Astrocyte (in vitro differentiated cells and primary cell): ENCODE measurements around the gene ANO8. TPM values are rescaled to one million over a fixed set of nuclear protein-coding genes. Genes with fewer than 3 reads are reported as not detected.

Experiments
- DNase-seq: peaks from one replicate; pipeline ENCODE4 v3.0.0-alpha.2; 2010; ENCODE audit warnings: low read depth
- FAIRE-seq: peaks from 2 replicates; lab custom pipeline; 2011; peaks lifted over from hg19 to GRCh38; lab: Jason Lieb, UNC
- H2AFZ ChIP-seq: 2 replicates; pipeline ENCODE4 v1.6.0; 2012; ENCODE audit warnings: low read depth, low read length, inconsistent platforms
- H3K27ac ChIP-seq: 2 replicates; pipeline ENCODE4 v1.5.1; 2011; ENCODE audit warnings: low read depth, low read length, inconsistent platforms
- H3K27me3 ChIP-seq: 2 replicates; pipeline ENCODE4 v1.6.0; 2011; ENCODE audit warnings: low read length, inconsistent platforms; ENCODE audit not compliant: insufficient read depth
- H3K36me3 ChIP-seq: 2 replicates; pipeline ENCODE4 v1.5.1; 2011; ENCODE audit warnings: low read length, inconsistent platforms; ENCODE audit not compliant: insufficient read depth
- H3K4me1 ChIP-seq: 2 replicates; pipeline ENCODE4 v1.5.1; 2011; ENCODE audit warnings: low read length, inconsistent platforms; ENCODE audit not compliant: insufficient read depth
- H3K4me2 ChIP-seq: 2 replicates; pipeline ENCODE4 v1.6.0; 2012; ENCODE audit warnings: low read length, inconsistent platforms
- H3K4me3 ChIP-seq: 2 replicates; pipeline ENCODE4 v1.5.1; 2011; ENCODE audit warnings: low read depth, mild to moderate bottlenecking, low read length, inconsistent platforms; ENCODE audit not compliant: insufficient read depth
- H3K79me2 ChIP-seq: 2 replicates; pipeline ENCODE4 v1.6.0; 2012; ENCODE audit warnings: mild to moderate bottlenecking, low read length, inconsistent platforms; ENCODE audit not compliant: insufficient read depth
- H3K9ac ChIP-seq: 2 replicates; pipeline ENCODE4 v1.6.0; 2012; ENCODE audit warnings: mild to moderate bottlenecking, low read length, inconsistent platforms
- H3K9me3 ChIP-seq: 2 replicates; pipeline ENCODE4 v1.5.1; 2012; ENCODE audit warnings: low read depth, mild to moderate bottlenecking, low read length, inconsistent platforms; ENCODE audit not compliant: insufficient read depth
- H4K20me1 ChIP-seq: 2 replicates; pipeline ENCODE4 v1.6.0; 2012; ENCODE audit warnings: low read length, inconsistent platforms; ENCODE audit not compliant: insufficient read depth
- H3K27ac Mint-ChIP-seq: one replicate; pipeline ENCODE4 v1.8.0; 2021; ENCODE audit warnings: mild to moderate bottlenecking, mixed read lengths; ENCODE audit not compliant: unreplicated experiment
- H3K27me3 Mint-ChIP-seq: one replicate; pipeline ENCODE4 v1.8.0; 2021; ENCODE audit warnings: low read depth, mixed read lengths; ENCODE audit not compliant: unreplicated experiment
- H3K36me3 Mint-ChIP-seq: one replicate; pipeline ENCODE4 v1.8.0; 2021; ENCODE audit warnings: low read depth, mixed read lengths; ENCODE audit not compliant: unreplicated experiment
- H3K4me1 Mint-ChIP-seq: one replicate; pipeline ENCODE4 v1.8.0; 2021; ENCODE audit warnings: low read depth, mixed read lengths; ENCODE audit not compliant: unreplicated experiment
- H3K4me3 Mint-ChIP-seq: one replicate; pipeline ENCODE4 v1.8.0; 2021; ENCODE audit warnings: mild to moderate bottlenecking, moderate library complexity, mixed read lengths; ENCODE audit not compliant: unreplicated experiment
- H3K9me3 Mint-ChIP-seq: one replicate; pipeline ENCODE4 v1.8.0; 2021; ENCODE audit warnings: mild to moderate bottlenecking, mixed read lengths; ENCODE audit not compliant: unreplicated experiment
- CTCF ChIP-seq: IDR thresholded peaks from 2 replicates; pipeline ENCODE4 v1.5.1; 2011; ENCODE audit warnings: low read depth, mild to moderate bottlenecking, inconsistent platforms, low read length, moderate library complexity; ENCODE audit not compliant: insufficient read depth
- EZH2 ChIP-seq: IDR thresholded peaks from 2 replicates; pipeline ENCODE4 v1.6.1; 2012; ENCODE audit warnings: mild to moderate bottlenecking, low read length, inconsistent platforms; ENCODE audit not compliant: insufficient read depth
- total RNA-seq: library from RNA; stranded (reverse); gene quantifications from 2 replicates; pipeline ENCODE4 v1.2.1, GENCODE V29; 2021

The ANO8 gene
- total RNA-seq, 1 donor from 2014 or later: 8.1 TPM

- H3K9ac ChIP-seq: no peak overlapping the region
- Mint-ChIP-seq H3K27me3 (peaks cover 29% of the 10 kb centered on the region), H3K4me3 (no peak overlapping the region), H3K27ac (no peak overlapping the region), H3K4me1 (no peaks in the 10 kb centered on the region), H3K9me3 (peaks cover 2% of the 10 kb centered on the region), H3K36me3 (peaks cover 8% of the 10 kb centered on the region)
- no peaks in the 10 kb centered on the region for H3K79me2 ChIP-seq
- H3K36me3 ChIP-seq: no peaks in the 10 kb centered on the region
- H3K4me1 ChIP-seq: peaks cover 8% of the 10 kb centered on the region
- H3K4me2 ChIP-seq: no peak overlapping the region
- no peaks in the 10 kb centered on the region for H3K9me3 ChIP-seq
- H3K27me3 ChIP-seq: no peaks in the 10 kb centered on the region
- H2AFZ ChIP-seq: no peak overlapping the region
- H3K4me3 ChIP-seq: no peak overlapping the region
- no peak overlapping the region for H3K27ac ChIP-seq
- no peak for FAIRE-seq
- no peak for TF ChIP-seq EZH2
- TF ChIP-seq CTCF: no peak
- no peak for DNase-seq
- no peaks in the 10 kb centered on the region for H4K20me1 ChIP-seq
These were observed 25.5 kb upstream of the ANO8 start for GRCh38 chr19:17359905-17360800.

DNA sequence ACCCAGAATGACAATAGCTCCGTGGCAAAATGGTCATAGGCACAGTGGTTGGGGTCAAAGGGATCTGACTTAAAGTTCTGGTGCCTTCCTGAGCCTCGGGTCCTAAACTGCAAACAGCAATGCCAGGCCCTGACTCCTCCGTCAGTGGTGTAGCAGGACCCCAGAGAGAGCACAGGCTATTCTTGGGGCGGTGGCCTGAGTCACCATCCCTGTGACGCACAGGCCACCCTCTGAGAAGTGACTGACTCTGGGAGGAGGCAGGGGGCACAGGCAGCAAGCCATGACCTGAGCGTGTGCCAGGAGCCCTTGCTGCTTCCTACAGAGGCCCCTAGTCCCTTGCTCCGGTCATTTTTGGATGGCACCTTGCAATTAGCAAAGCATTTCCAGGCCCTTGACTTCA lies 23.7 kb upstream of the ANO8 start:
- no peak for FAIRE-seq

More for the DNA sequence above, 23.7 kb upstream of the ANO8 start:
- Mint-ChIP-seq H3K4me1 (no peaks in the 10 kb centered on the region), H3K27me3 (peaks cover 26% of the 10 kb centered on the region), H3K4me3 (no peak overlapping the region), H3K36me3 (peaks cover 3% of the 10 kb centered on the region), H3K27ac (no peak overlapping the region), H3K9me3 (peaks cover 4% of the 10 kb centered on the region)
- H3K27me3 ChIP-seq: no peaks in the 10 kb centered on the region
- H3K9ac ChIP-seq: no peak overlapping the region
- H3K79me2 ChIP-seq: no peaks in the 10 kb centered on the region
- TF ChIP-seq CTCF (no peak), EZH2 (no peak)
- H3K27ac ChIP-seq: no peak overlapping the region
- H3K36me3 ChIP-seq: no peaks in the 10 kb centered on the region
- H2AFZ ChIP-seq: peak overlapping the region; percentile 23
- peak overlapping the region; percentile 6 for H3K4me2 ChIP-seq
- H3K9me3 ChIP-seq: no peaks in the 10 kb centered on the region
- H4K20me1 ChIP-seq: no peaks in the 10 kb centered on the region
- H3K4me1 ChIP-seq: peaks cover 8% of the 10 kb centered on the region
- DNase-seq: no peak
- no peak overlapping the region for H3K4me3 ChIP-seq
